GM21737 (cell line): ENCODE data around the gene PRRX1.

Experiments
- ATAC-seq: cut with Tn5 transposase; IDR thresholded peaks from one replicate; pipeline ENCODE4 v1.9.1; 2021; ENCODE audit warnings: mild to moderate bottlenecking, moderate library complexity; ENCODE audit not compliant: unreplicated experiment

PRRX1 gene

GRCh38 chr1:170663404-170664092 is 383 bp upstream of the PRRX1 start:
- no peak for ATAC-seq

GRCh38 chr1:170664828-170665612 is 1.1 kb downstream of the PRRX1 start:
- ATAC-seq, result no peak

DNA sequence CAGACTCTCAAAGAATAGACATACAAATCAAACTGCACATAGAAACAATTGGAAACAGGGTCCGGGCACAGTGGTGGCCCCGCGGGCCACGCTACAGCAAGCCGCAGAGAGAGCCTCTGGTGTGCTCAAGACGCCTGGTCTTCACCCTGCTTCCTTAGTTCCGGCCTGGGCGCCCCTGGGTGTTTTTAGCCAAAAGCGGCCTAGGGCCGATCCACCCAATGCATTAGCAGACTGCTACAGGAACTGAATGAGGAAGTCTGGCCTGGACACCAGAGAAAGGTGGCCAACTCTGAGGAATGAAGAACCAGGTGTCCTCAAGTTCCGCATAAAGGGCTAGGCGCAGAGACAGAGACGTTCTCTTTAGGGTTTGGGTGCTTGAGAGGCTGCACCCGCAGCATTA is 1.7 kb downstream of the PRRX1 start:
- no peak for ATAC-seq

DNA sequence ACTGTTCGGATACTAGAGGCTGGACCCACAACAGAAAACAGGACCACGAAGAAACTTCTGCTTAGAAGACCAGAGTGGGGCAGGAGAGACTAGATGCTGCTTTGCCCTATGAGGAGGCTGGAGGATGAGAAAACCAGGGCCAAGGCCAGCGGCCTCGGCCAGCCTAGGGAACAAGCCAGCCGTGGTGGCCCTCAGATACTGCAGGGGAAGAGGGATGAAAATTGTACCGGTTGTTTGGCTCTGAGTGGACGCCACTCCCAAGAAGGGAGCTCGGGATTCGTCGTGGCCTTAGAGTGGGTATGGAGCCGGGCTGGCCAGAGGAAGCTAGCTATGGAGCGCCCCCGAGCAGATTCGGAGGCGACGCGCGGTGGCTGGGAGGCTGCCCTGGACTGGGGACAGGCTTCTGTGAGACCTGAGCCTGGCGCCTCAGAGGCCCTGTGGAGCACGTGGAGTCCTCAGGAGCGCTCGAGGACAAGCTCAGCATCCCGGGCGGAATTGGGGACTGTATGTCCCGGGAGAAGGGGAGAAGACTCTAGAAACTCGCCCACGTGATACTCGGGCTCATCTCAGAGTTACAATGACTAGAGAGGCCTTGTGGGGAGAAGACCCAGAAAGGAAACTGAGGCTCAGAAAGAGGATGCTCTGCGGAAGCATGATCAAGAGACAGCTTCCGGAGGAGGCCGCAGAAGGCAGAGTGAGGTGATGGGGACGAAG is 2.8 kb downstream of the PRRX1 start:
- no peak for ATAC-seq

DNA sequence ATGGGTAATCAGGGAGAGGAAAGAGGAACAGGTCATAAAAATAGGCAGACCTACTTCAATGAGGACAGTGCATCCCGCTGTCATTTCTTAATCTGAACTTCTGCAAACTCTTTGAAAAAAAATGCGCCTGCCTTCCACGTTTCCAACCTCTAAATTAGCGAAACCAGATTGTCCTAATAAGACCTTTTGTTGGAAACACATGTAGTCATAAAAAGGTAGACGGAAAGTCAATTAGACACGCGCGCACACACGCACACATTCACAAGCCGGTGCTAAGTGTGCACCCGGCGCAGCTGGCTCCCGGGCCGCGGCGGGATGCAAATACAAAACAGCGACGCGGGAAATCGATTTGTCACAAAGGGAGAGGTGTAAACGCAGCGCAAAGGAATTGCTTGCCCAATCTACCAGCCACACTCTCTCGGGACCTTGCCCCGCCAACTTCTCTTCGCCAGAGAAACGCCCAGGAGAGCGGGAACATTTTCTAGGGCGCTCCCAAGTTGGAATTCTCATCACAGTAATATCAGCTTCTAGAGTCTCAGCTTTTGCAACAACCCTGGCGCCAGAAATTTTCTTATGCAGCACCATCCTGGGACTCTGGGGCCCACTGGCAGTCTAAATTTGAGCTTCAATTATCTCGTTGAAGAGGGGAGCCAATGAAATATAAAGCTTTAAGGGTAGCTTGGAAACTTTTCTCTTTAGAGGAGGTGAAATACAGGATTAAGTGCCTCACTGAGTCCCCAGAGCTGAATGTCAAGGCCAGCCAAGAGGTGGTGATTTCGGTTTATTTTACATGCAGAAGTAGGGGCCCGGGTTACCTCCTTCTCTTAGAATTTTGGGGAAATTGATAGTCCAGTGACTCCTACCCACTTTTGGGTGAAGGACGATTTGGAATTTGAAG is 4.5 kb downstream of the PRRX1 start:
- no peak for ATAC-seq

GRCh38 chr1:170669107-170669445 is 5.1 kb downstream of the PRRX1 start:
- no peak for ATAC-seq

- no peak for ATAC-seq
These were observed 5.9 kb downstream of the PRRX1 start for GRCh38 chr1:170669586-170670530.

DNA sequence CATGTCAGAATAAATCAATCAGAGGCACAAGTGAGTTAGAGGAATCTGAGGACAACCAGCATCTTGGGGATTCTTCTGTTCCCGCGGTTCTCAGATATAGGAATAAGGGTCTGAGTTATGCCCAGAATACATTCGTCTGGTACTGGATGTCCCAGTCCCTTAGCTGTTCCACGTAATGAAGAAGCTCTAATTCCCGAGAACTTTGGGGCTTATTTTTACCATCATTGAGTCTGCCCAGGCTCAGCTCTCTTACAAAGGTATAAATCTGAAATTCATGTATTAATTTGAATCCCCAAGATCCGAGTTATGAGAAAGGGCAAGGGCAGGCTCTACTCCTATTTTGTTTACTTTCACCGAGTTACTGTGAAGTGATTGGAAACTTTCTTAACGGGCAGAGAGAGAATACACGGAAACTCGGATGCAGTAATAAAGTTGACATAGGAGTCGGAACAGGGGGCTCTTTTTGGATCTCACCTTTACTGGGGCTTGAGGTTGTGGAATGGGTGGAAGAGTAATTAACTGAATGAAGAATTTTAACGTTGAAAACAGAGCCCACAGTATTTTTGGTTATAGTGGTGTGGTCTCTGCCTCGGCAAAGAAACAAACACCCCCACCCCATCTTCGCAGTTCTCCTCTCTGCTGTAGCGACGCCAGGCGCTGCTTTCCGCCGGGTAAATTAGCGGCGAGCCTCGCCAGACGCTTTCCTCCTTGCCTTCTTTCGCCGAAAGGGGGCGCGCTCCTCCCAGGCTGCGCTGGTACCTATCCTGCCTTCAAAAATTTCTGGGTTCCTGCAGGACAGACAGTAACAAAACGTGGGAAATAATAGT is 7.1 kb downstream of the PRRX1 start:
- no peak for ATAC-seq

- ATAC-seq, result no peak
These were observed 7.7 kb downstream of the PRRX1 start for GRCh38 chr1:170671629-170671963.

DNA sequence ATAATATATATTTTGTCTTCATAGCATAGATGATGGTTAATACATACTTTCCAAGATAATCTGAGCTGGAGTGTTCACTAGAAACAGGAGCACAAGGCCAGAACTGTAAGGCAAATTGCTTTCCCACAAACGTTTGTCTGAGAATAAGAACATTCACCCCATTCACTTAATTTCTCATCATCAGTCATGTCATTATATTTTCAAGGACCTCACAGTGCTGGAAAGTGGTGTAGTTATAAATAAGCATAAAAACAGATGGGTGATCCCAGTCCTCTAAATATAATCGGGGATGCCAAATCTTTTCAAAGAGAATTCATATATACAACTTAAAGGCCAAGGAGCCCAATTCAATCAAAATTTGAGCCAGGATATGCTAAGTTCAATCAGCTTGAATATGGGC is 8.4 kb downstream of the PRRX1 start:
- no peak for ATAC-seq

DNA sequence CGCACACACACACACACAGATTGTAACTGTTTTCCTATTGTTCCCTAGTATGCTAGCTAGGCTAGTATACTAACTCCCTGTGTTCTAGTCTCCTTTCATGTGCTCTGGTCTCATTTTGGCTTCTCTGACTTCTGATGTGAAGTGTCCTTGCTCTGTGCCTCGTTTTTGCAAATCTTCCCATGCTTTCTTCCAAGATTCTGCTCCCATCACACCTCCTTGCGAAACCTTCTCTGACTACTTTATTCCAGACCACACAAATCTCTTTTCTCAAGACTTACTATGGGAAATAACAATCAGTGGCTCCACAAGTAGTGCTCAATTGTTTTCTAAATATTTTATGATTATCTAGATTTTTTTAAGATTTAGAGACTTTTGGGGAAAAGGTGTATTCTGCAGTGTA is 10.3 kb downstream of the PRRX1 start:
- no peak for ATAC-seq

- no peak for ATAC-seq
These were observed 11.1 kb downstream of the PRRX1 start for GRCh38 chr1:170674986-170675385.

DNA sequence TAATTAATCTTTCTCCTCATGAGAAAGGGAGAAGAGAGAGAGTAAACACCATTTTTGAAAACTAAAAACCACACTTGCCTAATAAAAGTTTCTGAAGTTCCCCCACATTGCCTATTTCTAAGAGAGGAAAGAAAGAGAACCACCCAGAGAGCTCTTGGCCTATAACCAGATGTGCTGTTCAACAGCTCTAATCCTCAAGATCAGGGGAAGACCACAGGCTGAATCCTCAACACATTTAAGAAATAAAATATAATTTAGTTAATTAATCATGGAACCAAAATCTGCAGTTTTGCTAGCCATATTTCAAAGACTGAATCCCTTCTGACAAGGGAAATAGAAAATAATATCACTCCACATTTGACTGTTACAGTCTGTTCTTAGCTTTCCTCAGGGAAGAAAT is 11.9 kb downstream of the PRRX1 start:
- ATAC-seq, result no peak

GRCh38 chr1:170676628-170677027 is 12.7 kb downstream of the PRRX1 start:
- no peak for ATAC-seq

DNA sequence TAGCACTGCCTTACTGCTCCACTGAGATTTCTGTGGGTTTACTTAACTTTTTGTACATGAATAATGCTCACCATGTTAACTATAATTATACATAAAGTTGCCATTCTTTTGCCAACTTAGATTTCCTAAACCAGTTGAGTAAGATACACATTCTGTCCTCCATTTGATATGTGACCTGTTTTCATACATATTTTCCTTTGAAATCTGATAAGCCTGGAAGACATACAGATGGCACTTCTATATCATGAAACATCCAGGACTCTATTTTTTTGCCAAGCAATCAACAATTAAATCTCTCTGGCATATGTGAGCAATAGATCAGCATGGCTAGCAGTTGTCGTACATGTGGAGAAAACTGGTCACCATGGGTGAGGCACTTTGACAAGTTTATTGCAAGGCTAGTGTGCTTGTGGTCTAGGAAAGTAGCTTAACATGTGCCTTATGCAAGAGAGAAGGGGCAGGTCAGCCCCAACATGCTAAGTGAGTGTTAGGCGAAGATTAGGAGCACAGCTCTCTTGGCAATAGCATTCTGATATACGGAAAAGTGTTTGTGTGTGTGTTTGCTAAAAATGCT is 14.2 kb downstream of the PRRX1 start:
- ATAC-seq, result no peak

DNA sequence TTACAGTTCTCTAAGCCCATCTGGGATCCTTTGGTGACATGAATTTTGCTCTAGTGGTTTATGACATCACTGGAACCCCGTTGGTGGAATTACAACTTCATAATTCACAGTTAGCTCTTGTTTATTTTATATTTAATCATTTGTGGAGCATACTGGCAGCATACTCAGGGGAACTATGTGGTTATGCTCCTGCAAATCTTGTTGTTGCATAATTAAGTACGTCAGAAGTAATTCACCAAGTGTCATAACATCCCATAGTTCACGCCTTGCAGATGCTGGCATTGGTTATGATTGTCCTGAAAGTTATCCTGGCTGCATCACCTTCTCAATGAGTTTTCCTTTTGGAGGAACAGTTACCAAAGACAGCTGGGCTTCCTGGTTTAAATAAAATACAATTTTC is 16.5 kb downstream of the PRRX1 start:
- no peak for ATAC-seq

DNA sequence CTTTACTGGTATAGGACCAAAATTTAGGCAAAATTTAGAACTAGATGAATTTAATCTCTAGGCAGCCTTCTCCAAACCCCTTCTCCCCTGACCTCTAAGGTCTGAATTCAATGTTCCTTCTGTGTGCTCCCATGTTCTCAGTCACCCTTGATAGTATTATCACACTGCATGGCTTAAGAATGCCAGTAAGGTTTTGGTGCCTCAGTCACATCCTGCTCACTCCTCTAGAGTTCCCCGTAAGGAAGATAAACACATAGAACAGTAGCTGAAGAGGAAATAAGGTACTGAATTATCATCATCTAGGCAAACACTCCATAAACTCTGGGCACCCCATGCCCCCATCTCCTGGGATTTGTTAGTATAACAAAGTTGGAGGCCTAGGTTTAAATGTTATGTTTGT is 18.2 kb downstream of the PRRX1 start:
- ATAC-seq, result no peak

GRCh38 chr1:170682809-170683208 is 18.9 kb downstream of the PRRX1 start:
- ATAC-seq, result no peak

GRCh38 chr1:170685166-170685565 is 21.2 kb downstream of the PRRX1 start:
- ATAC-seq, result no peak
